Activated CD4-positive, CD25-positive, alpha-beta regulatory T cell (primary cell): Measurements from ENCODE around the gene CLDN17.

Experiments used
- DNase-seq, 4 experiments: peaks; one replicate each; lab custom pipeline; 2025; lab: John Stamatoyannopoulos, UW

CLDN17 gene

DNA sequence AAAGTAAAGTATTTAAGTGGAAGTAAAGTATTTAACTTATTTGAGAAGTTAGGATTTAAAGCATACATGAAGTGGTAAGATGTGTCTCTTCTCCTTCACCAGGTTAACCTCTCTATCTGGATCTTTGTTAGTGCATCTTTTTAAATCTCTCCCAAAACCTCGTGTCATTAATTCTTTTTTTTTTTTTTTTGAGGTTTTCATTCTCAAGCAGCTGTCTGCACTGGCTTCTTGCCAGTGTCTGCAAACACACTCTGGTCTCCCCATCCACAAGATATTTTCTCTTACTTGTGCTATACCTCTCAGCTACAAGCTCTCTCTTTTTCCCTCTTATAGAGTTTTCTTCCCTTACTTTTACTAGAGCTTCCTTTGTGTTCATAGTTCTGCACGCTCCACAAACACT is 49.0 kb downstream of the CLDN17 start:
- DNase-seq, result no peak

GRCh38 chr21:30116479-30116878 is 50.1 kb downstream of the CLDN17 start:
- no peak for DNase-seq
